GM18517 (cell line): ENCODE measurements around the gene DOCK6.

Source experiments
- ATAC-seq: cut with Tn5 transposase; IDR thresholded peaks from one replicate; pipeline ENCODE4 v1.9.1; 2021; ENCODE audit warnings: mild to moderate bottlenecking, moderate library complexity; ENCODE audit not compliant: unreplicated experiment

Gene DOCK6

GRCh38 chr19:11225815-11226214 lies 36.5 kb downstream of the DOCK6 start:
- ATAC-seq: no peak

DNA sequence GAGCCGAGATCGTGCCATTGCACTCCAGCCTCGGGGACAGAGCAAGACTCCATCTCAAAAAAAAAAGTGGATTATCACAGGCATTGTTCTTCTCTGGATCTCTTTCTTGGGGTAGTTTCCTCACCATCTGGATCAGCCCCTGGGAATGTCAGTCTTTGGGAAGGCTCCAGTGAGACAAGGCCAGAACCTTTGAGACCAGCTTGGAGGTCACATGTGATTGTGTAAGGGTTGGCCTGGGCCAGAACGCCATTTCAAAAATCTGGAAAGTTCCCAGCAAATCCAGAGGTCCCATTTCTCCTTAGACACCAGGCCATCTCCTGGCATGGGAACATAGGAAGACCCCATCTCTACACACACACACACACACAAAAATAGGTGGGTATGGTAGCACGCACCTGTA lies 37.2 kb downstream of the DOCK6 start:
- no peak for ATAC-seq

DNA sequence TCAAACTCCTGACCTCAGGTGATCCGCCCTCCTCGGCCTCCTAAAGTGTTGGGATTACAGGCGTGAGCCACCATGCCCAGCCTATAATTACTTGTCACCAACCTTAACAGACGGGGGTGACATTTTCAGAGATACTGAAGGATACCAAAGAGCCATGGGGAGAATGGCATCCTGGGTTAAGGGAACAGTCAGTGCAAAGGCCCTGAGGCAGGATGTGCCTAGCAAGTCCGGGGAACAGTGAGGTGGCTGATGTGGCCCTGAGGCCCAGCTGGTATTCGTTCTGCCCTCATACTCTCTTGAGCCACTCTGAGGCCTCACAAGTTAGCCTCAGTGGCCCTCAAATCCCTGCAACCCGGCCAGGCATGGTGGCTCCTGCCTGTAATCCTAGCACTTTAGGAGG lies 37.9 kb downstream of the DOCK6 start:
- no peak for ATAC-seq

- no peak for ATAC-seq
Measured at GRCh38 chr19:11223200-11223599, 39.1 kb downstream of the DOCK6 start.

GRCh38 chr19:11221082-11221598 lies 41.2 kb downstream of the DOCK6 start:
- ATAC-seq: no peak

DNA sequence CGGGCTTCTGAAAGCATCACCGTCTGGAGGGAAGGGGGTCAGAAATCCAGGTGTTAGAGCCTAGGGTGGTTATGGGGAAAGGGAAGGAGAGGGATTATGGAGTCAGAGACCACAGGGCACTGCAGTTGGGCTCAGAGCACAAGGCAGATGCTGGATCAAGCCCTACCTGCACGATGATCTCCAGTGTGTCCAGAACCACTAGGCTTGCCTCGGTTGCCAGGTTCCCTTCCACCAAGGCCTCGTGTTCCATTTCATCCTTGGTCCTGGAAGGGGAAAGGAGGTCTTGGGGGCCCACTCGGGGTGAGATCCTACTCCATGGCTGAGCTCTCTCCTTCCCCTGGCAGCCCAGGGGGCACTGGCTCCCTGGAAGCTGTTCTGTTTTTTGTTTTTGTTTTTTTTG lies 47.9 kb downstream of the DOCK6 start:
- no peak for ATAC-seq

GRCh38 chr19:11210656-11210928 lies 51.7 kb downstream of the DOCK6 start:
- no peak for ATAC-seq

GRCh38 chr19:11209839-11210655 lies 52.3 kb downstream of the DOCK6 start:
- no peak for ATAC-seq

DNA sequence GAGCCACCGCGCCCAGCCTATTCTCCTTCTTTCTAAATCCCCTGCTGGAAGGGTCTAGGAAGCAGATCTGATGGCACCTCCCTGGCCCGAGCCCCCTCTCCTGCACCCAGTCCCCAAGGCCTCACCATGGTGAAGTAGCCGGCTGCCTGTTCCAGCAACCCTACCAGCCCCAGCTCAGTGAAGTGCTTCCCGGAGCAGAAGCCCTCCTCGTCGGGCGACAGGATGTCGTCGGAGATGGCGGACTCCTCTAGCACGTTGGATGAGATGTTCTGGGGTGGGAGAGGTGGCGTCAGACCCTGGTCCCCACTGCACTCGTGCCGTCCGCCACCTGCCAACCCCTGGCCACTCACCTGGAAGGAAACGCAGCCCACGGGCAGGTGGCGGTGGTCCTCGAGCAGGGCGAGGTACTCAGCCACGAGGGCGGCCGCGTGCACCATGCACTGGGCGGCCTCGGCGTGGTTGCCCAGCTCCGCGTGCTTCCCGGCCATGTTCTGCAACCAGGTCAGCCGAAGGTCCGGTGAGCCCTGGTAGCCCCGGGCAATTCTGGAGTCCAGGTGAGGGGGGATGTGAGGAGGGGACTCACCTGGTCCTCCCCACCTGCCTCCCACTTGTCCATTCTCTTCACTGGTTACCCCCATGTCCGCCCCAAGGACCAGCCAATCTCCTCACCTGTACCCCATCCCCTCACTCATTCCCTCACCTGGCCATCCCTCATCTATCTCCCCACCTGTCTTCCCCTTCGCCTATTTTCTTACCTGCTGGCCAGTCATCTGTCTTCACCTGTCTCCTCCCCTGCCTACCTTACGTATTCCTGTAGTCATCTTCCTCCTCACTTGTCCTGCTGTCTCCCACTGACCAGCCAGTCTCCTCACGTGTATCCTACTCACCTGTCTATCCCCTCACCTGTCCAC lies 53.5 kb downstream of the DOCK6 start:
- no peak for ATAC-seq

- ATAC-seq: no peak
Measured at GRCh38 chr19:11205939-11206570, 56.3 kb downstream of the DOCK6 start.

GRCh38 chr19:11204943-11205349 lies 57.4 kb downstream of the DOCK6 start:
- no peak for ATAC-seq

GRCh38 chr19:11204076-11204602 lies 58.2 kb downstream of the DOCK6 start:
- no peak for ATAC-seq

DNA sequence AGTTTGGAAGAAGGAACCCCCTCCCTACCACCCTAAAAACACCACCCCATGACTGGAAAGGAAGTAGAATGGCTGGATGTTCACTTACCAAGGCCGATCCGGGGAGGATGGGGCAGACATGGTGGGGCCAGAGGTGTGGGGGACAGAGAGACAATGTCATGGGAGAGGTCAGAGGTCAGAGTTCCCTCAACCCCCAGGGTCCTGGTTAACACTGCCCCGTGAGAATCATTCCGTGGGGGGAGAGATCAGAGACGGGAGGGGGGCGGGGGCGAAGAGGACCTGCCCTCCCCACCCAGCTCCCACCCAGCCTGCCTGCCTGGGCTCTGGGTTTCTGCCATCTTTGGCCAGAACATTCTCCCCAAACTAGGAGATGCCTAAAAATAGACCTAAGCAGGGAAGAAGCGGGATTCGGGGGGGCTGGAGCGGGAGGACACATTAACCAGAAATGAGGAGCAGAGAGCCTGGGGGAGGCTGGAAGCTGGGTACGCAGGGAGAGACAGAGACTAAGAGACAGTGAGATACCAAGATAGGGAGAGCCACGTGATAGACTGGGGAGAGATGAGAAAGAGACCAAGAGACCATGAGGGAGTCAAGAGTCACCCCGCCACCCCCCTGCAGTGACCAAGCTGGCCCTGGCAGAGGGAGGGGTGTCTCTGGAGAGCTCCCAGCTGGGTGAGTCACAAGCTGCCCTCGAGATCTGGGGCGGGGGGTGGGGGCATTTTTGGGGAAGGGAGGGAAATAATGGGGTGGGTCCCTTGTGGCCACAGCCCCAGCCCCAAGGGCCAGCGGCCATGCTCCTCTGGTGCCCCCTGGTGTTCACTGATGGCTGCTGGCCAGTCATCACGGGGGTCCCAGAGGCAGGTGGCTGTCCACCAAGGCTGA lies 58.9 kb downstream of the DOCK6 start:
- no peak for ATAC-seq

GRCh38 chr19:11202488-11203193 lies 59.7 kb downstream of the DOCK6 start:
- no peak for ATAC-seq

GRCh38 chr19:11201791-11202190 lies 60.5 kb downstream of the DOCK6 start:
- ATAC-seq: no peak

GRCh38 chr19:11200931-11201330 lies 61.4 kb downstream of the DOCK6 start:
- ATAC-seq: no peak

DNA sequence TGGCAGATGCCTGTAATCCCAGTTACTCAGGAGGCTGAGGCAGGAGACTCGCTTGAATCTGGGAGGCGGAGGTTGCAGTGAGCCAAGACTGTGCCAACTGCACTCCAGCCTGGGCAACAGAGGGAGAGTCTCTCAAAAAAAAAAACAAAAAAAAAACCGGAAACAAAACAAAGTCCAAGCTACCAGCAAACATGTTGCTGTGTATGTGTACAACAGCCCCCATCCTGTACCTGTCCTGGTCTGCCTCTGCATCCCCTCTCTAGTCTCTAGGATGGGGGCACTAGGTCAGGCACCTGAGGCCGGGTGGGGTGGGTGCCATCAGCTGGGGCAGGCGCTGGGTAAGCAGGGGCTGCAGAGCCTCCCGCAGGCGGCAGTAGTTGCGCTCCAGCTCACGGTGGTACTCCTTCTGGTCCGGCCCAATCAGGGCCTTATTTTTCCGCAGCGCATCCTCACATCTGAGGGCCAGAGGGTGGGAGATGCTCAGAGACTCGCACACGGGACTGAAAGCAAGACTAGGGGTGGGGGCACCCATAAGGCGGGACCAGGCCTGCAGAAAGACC lies 62.2 kb downstream of the DOCK6 start:
- ATAC-seq: no peak

DNA sequence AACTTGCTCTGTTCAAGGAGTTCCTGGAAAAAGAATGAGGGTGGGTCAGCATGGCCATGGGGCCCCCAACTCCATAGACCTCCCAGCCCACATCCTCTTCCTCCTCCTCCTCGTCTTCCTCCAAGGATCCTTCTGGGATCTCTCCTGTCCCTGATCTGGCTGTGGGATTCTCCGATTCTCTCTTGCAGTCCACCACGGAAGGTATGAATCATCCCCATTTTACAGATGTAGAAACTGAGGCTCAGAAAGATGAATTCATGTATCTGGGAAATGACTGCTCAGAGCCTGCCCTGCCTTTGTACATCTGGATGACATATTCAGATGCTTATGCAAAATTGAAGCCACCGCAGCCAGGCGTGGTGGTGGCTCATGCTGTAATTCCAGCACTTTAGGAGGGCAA lies 62.8 kb downstream of the DOCK6 start:
- no peak for ATAC-seq

DNA sequence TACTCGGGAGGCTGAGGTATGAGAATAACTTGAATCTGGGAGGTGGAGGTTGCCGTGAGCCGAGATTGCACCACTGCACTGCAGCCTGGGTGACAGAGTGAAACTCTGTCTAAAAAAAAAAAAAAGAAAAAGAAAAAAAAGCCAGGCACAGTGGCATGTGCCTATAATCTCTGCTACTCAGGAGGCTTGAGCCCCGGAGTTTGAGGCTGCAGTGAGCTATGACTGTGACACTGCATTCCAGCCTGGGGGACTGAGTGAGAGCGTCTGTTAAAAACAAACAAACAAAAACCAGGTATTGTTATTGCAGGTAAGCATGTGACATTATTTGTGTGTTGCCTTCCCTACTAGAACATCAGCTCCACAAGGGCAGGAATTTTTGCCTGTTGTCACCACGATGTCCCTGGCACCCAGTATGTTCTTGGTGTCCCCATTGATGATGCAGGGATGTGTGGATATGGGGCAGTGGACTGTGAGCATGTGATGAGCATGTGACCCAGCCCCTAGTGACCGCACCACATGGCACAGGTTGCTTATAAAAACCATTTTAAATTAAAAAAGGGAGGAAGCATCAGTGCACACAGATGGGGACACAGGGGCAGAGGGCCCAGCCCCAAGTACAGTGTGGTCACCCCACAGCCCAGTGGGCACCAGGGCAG lies 63.4 kb downstream of the DOCK6 start:
- ATAC-seq: no peak
